OCI-LY1 (cell line): ENCODE data around the gene HLA-DQB2.

Source experiments
- H2AFZ ChIP-seq: fragments of 200-600 bp; sonication (generic), shearing (Covaris generic); 2 replicates; pipeline ENCODE4 v1.6.0; 2014; ENCODE audit warnings: antibody characterized with exemption, mild to moderate bottlenecking, low read length
- H3F3A ChIP-seq: fragments of 200-600 bp; sonication (generic), shearing (Covaris generic); 2 replicates; pipeline ENCODE4 v1.6.0; 2014; ENCODE audit warnings: mild to moderate bottlenecking, antibody characterized with exemption, low read length, moderate library complexity; ENCODE audit not compliant: insufficient read depth
- H3K27ac ChIP-seq: fragments of 200-600 bp; sonication (generic); 2 replicates; pipeline ENCODE4 v1.5.1; 2014; ENCODE audit warnings: low read length, mixed run types, mild to moderate bottlenecking, low read depth; ENCODE audit not compliant: poor library complexity, severe bottlenecking
- H3K27me3 ChIP-seq: fragments of 200-600 bp; sonication (generic); 2 replicates; pipeline ENCODE4 v1.6.0; 2014; ENCODE audit warnings: antibody characterized with exemption, mild to moderate bottlenecking, low read length, moderate library complexity; ENCODE audit not compliant: insufficient read depth
- H3K36me3 ChIP-seq: fragments of 200-600 bp; sonication (generic); 2 replicates; pipeline ENCODE4 v1.6.1; 2014; ENCODE audit warnings: mild to moderate bottlenecking, antibody characterized with exemption, low read length, moderate library complexity, mixed read lengths; ENCODE audit not compliant: insufficient read depth
- H3K4me1 ChIP-seq: fragments of 200-600 bp; sonication (generic); 2 replicates; pipeline ENCODE4 v1.5.1; 2014; ENCODE audit warnings: mild to moderate bottlenecking, low read length, moderate library complexity; ENCODE audit not compliant: insufficient read depth, severe bottlenecking
- H3K4me2 ChIP-seq: fragments of 200-600 bp; sonication (generic), shearing (Covaris generic); 2 replicates; pipeline ENCODE4 v1.6.1; 2014; ENCODE audit warnings: low read length
- H3K4me3 ChIP-seq: fragments of 200-600 bp; sonication (generic); 2 replicates; pipeline ENCODE4 v1.5.1; 2014; ENCODE audit warnings: low read length, low read depth, mild to moderate bottlenecking, mixed read lengths; ENCODE audit not compliant: poor library complexity, severe bottlenecking
- H3K79me2 ChIP-seq: fragments of 200-600 bp; shearing (Covaris generic); 2 replicates; pipeline ENCODE4 v1.6.1; 2016; ENCODE audit warnings: mixed run types, low read length, mixed read lengths; ENCODE audit not compliant: insufficient read depth
- H3K9ac ChIP-seq: fragments of 200-600 bp; sonication (generic), shearing (Covaris generic); 2 replicates; pipeline ENCODE4 v1.6.1; 2014; ENCODE audit warnings: mild to moderate bottlenecking, low read length, mixed read lengths
- H3K9me2 ChIP-seq: fragments of 200-600 bp; sonication (generic), shearing (Covaris generic); 2 replicates; pipeline ENCODE4 v1.6.1; 2014; ENCODE audit warnings: low read depth, mild to moderate bottlenecking, low read length, mixed read lengths
- H3K9me3 ChIP-seq: fragments of 200-600 bp; shearing (Covaris generic); 2 replicates; pipeline ENCODE4 v1.6.1; 2014; ENCODE audit warnings: low read length, mixed read lengths
- H4K20me1 ChIP-seq: fragments of 200-600 bp; sonication (generic), shearing (Covaris generic); 2 replicates; pipeline ENCODE4 v1.6.0; 2016; ENCODE audit warnings: mild to moderate bottlenecking, low read length; ENCODE audit not compliant: insufficient read depth
- EZH2 ChIP-seq: fragments of 200-600 bp; sonication (generic), shearing (Covaris generic); IDR thresholded peaks from 2 replicates; pipeline ENCODE4 v1.8.0; 2017; ENCODE audit warnings: borderline replicate concordance, mixed run types, mild to moderate bottlenecking, antibody characterized with exemption, low read length, moderate library complexity, mixed read lengths
- TF ChIP-seq, protein P1 (sequence below): fragments of 200-600 bp; sonication (generic), shearing (Covaris generic); IDR thresholded peaks from 2 replicates; pipeline ENCODE4 v1.5.1; 2017; ENCODE audit warnings: mild to moderate bottlenecking, antibody characterized with exemption, low read length, moderate library complexity, mixed read lengths

The HLA-DQB2 gene

GRCh38 chr6:32764048-32764447 lies 716 bp upstream of the HLA-DQB2 start:
- Histone ChIP-seq H3K4me2 (no peak overlapping the region), H3F3A (no peaks in the 10 kb centered on the region), H3K27me3 (no peaks in the 10 kb centered on the region), H3K4me1 (no peaks in the 10 kb centered on the region), H3K9ac (no peak overlapping the region), H2AFZ (no peak overlapping the region), H3K9me3 (no peaks in the 10 kb centered on the region), H4K20me1 (no peaks in the 10 kb centered on the region), H3K36me3 (no peaks in the 10 kb centered on the region), H3K4me3 (no peak overlapping the region), H3K9me2 (no peaks in the 10 kb centered on the region), H3K79me2 (no peaks in the 10 kb centered on the region), H3K27ac (no peak overlapping the region)
- TF ChIP-seq, protein P1, sequence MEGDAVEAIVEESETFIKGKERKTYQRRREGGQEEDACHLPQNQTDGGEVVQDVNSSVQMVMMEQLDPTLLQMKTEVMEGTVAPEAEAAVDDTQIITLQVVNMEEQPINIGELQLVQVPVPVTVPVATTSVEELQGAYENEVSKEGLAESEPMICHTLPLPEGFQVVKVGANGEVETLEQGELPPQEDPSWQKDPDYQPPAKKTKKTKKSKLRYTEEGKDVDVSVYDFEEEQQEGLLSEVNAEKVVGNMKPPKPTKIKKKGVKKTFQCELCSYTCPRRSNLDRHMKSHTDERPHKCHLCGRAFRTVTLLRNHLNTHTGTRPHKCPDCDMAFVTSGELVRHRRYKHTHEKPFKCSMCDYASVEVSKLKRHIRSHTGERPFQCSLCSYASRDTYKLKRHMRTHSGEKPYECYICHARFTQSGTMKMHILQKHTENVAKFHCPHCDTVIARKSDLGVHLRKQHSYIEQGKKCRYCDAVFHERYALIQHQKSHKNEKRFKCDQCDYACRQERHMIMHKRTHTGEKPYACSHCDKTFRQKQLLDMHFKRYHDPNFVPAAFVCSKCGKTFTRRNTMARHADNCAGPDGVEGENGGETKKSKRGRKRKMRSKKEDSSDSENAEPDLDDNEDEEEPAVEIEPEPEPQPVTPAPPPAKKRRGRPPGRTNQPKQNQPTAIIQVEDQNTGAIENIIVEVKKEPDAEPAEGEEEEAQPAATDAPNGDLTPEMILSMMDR: no peak
- no peak for TF ChIP-seq EZH2

- Histone ChIP-seq H3K9me2 (no peaks in the 10 kb centered on the region), H3K4me1 (no peaks in the 10 kb centered on the region), H3K27me3 (no peaks in the 10 kb centered on the region), H3K9me3 (no peaks in the 10 kb centered on the region), H3K27ac (no peak overlapping the region), H4K20me1 (no peaks in the 10 kb centered on the region), H3K79me2 (no peaks in the 10 kb centered on the region), H3K4me2 (no peak overlapping the region), H3F3A (no peaks in the 10 kb centered on the region), H3K4me3 (no peak overlapping the region), H3K9ac (no peak overlapping the region), H3K36me3 (no peaks in the 10 kb centered on the region), H2AFZ (no peak overlapping the region)
- TF ChIP-seq, protein P1: no peak
- no peak for TF ChIP-seq EZH2
Observed at GRCh38 chr6:32761548-32761947, 1.8 kb downstream of the HLA-DQB2 start.

DNA sequence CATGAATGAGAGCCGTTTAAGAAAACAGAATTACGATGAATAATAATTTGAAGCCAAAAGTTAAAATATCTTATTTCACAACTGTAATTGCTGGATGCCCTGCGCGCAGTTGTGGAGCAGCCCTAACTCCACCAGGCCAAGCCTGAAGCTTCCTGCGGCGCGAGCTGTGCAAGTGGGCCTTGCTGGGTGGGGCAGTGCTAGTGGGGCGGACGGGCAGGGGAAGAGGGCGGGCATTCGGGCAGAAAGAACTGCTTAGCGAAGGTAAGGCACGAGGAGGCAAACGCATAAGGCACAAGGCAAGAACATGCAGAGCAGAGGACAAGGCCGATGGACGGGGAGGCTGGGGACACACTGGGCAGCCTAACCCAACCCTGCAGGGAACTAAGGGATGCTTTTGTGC lies 2.3 kb downstream of the HLA-DQB2 start:
- Histone ChIP-seq H3F3A (no peaks in the 10 kb centered on the region), H3K4me1 (no peaks in the 10 kb centered on the region), H3K4me3 (no peak overlapping the region), H3K27ac (no peak overlapping the region), H3K9ac (no peak overlapping the region), H3K9me2 (no peaks in the 10 kb centered on the region), H2AFZ (no peak overlapping the region), H3K9me3 (no peaks in the 10 kb centered on the region), H3K4me2 (no peak overlapping the region), H3K27me3 (no peaks in the 10 kb centered on the region), H3K79me2 (no peaks in the 10 kb centered on the region), H3K36me3 (no peaks in the 10 kb centered on the region), H4K20me1 (no peaks in the 10 kb centered on the region)
- TF ChIP-seq, protein P1: no peak
- TF ChIP-seq EZH2: no peak
